Gastrocnemius medialis (tissue), 4 donors: ENCODE measurements around the gene TAPT1. TPM values are rescaled to one million over a fixed set of nuclear protein-coding genes. Genes with fewer than 3 reads are reported as not detected.
"Not testable (repeated sequence)": the region's sequence is repeated elsewhere in the genome, so short reads cannot be mapped to it uniquely, and the experiment has no call there.

Experiments used
- ATAC-seq, 2 donors: fragments of 150-250 bp; one replicate each; pipeline ENCODE4 v1.9.1; 2016
- DNase-seq, 2 donors: peaks; one replicate each; pipeline ENCODE4 v3.0.0-alpha.2; 2019
- H3K27ac ChIP-seq, 4 donors: fragments of 200-600 bp; sonication (generic); 1 replicate in 1 of 4; 2 replicates in 3 of 4; pipeline ENCODE4 v1.5.1; 2016 to 2018; ENCODE audit warnings: mild to moderate bottlenecking in 2 of 4, moderate library complexity in 1 of 4
- H3K27me3 ChIP-seq, 3 donors: fragments of 200-600 bp; sonication (generic) in 2 of 3; 1 replicate in 1 of 3; 2 replicates in 2 of 3; pipeline versions ENCODE4 v1.5.1 to v1.6.0; 2016 to 2019; ENCODE audit warnings: mild to moderate bottlenecking in 1 of 3, moderate library complexity in 1 of 3
- H3K36me3 ChIP-seq, 2 donors: fragments of 200-600 bp; sonication (generic) in 1 of 2; one replicate each; pipeline ENCODE4 v1.5.1; 2017 to 2018
- H3K4me1 ChIP-seq, 2 donors: fragments of 200-600 bp; sonication (generic) in 1 of 2; one replicate each; pipeline ENCODE4 v1.5.1; 2016 to 2017; ENCODE audit warnings: mild to moderate bottlenecking in 2 of 2
- H3K4me3 ChIP-seq, 4 donors: fragments of 200-600 bp; sonication (generic) in 3 of 4; 1 replicate in 1 of 4; 2 replicates in 3 of 4; pipeline ENCODE4 v1.5.1; 2016 to 2019; ENCODE audit warnings: mild to moderate bottlenecking in 2 of 4
- H3K9me3 ChIP-seq, 3 donors: fragments of 200-600 bp; sonication (generic) in 2 of 3; 1 replicate in 1 of 3; 2 replicates in 2 of 3; pipeline ENCODE4 v1.5.1; 2016 to 2019
- CTCF ChIP-seq, 5 experiments: fragments of 450-650 bp in 3 of 5; fragments of 200-600 bp in 2 of 5; sonication (generic) in 2 of 5; IDR thresholded peaks in 4 of 5; conservative IDR thresholded peaks in 1 of 5; 1 replicate in 4 of 5; 2 replicates in 1 of 5; pipeline ENCODE4 v1.5.1; 2016 to 2019; ENCODE audit warnings: antibody characterized with exemption in 5 of 5, mild to moderate bottlenecking in 3 of 5, moderate library complexity in 3 of 5
- POLR2A ChIP-seq, 2 donors: fragments of 450-650 bp; IDR thresholded peaks; one replicate each; pipeline ENCODE4 v1.6.1; 2017; ENCODE audit warnings: antibody characterized with exemption in 2 of 2, mild to moderate bottlenecking in 2 of 2, moderate library complexity in 2 of 2
- in situ Hi-C, 4 donors: fragments of 200-750 bp; cut with MboI; loops; one replicate each; pipeline versions ENCODE4 v1.15.0 to v1.8.0; 2017; ENCODE audit warnings: low sequenced_read_pairs in 4 of 4
- intact Hi-C: fragments of 100-400 bp; cut with DNase I; formaldehyde crosslinking; loops from one replicate; pipeline ENCODE4 v1.15.1; 2023; ENCODE audit warnings: low total_unique reads
- total RNA-seq, 4 donors: library from RNA; depleted of rRNA; stranded (reverse); fragments of >200 nt; gene quantifications; one replicate each; pipeline versions ENCODE4 v1.1.0 to v1.2.3, GENCODE V29; 2016

The TAPT1 gene
- 10 to 100 TPM; 29.5 to 44.1 (median 40.8) TPM for total RNA-seq

- intact Hi-C loops: loop anchor here (1.0 to 10.0 kb wide), 6 partner anchors 111 to 1799 kb away; partner anchors contain the start of genes CPEB2 and LCORL
- DNase-seq (peak; percentile 81 to 84), ATAC-seq (peak; percentile 73 to 80)
- H3K9me3 ChIP-seq: no peaks in the 10 kb centered on the region
- peak within 1 kb of the TSS; percentile 94 to 98 (median 96) for H3K27ac ChIP-seq
- peaks cover 53 to 55% of the 10 kb centered on the region in 2 donors for H3K4me1 ChIP-seq
- TF ChIP-seq POLR2A (IDR thresholded peaks at IDR 0.05) (peak; percentile 76 to 80), CTCF (IDR thresholded peaks at IDR 0.05 in 4 of 5, conservative IDR thresholded peaks at IDR 0.05 in 1 of 5) (no peak)
- peak within 1 kb of the TSS; percentile 77 to 86 (median 78) for H3K4me3 ChIP-seq
- no peaks in the 10 kb centered on the region for H3K27me3 ChIP-seq
- no peaks in the 10 kb centered on the region for H3K36me3 ChIP-seq
- in situ Hi-C loops: no loop called here
Measured at GRCh38 chr4:16225863-16226815, at the start of gene TAPT1. TAPT1 (minus strand) TSS chr4:16226471; CDS start chr4:16226457, 14 bp downstream.

- Histone ChIP-seq H3K27me3 (no peaks in the 10 kb centered on the region), H3K4me3 (no peak overlapping the region), H3K4me1 (no peaks in the 10 kb centered on the region), H3K9me3 (no peaks in the 10 kb centered on the region), H3K36me3 (no peaks in the 10 kb centered on the region), H3K27ac (no peak overlapping the region)
- in situ Hi-C loops (loop anchor here in 1 of 4 donors (25.0 kb wide), 1 partner anchor 459 kb away; no protein-coding TSS in a partner anchor), intact Hi-C loops (no loop called here)
- no peak for DNase-seq
- no peak for TF ChIP-seq CTCF (IDR thresholded peaks at IDR 0.05 in 4 of 5, conservative IDR thresholded peaks at IDR 0.05 in 1 of 5)
- ATAC-seq: no peak
Measured at GRCh38 chr4:16271411-16271810, 45.1 kb upstream of the TAPT1 start.

GRCh38 chr4:16270454-16271328 lies 44.4 kb upstream of the TAPT1 start:
- H3K27ac ChIP-seq: no peak overlapping the region
- in situ Hi-C loops: loop anchor here in 1 of 4 donors (25.0 kb wide), 1 partner anchor 458 kb away; no protein-coding TSS in a partner anchor
- TF ChIP-seq POLR2A (IDR thresholded peaks at IDR 0.05) (no peak), CTCF (IDR thresholded peaks at IDR 0.05 in 4 of 5, conservative IDR thresholded peaks at IDR 0.05 in 1 of 5) (no peak)
- H3K9me3 ChIP-seq: no peaks in the 10 kb centered on the region
- no peak for DNase-seq
- H3K36me3 ChIP-seq: no peaks in the 10 kb centered on the region
- no peak overlapping the region for H3K4me3 ChIP-seq
- H3K4me1 ChIP-seq: no peaks in the 10 kb centered on the region
- intact Hi-C loops: no loop called here
- ATAC-seq: peak in 1 of 2 donors; percentile 18
- no peaks in the 10 kb centered on the region for H3K27me3 ChIP-seq

- H3K9me3 ChIP-seq, H3K4me3 ChIP-seq, H3K4me1 ChIP-seq, DNase-seq, intact Hi-C loops, H3K27me3 ChIP-seq, ATAC-seq, H3K27ac ChIP-seq, H3K36me3 ChIP-seq: not testable (repeated sequence)
- in situ Hi-C loops: loop anchor here in 3 of 4 donors (5.0 to 25.0 kb wide), 5 partner anchors 73 to 458 kb away; no protein-coding TSS in a partner anchor
Measured at GRCh38 chr4:16269742-16270453, 43.6 kb upstream of the TAPT1 start.
